ENCODE data around the gene TERT.

The TERT gene

DNA sequence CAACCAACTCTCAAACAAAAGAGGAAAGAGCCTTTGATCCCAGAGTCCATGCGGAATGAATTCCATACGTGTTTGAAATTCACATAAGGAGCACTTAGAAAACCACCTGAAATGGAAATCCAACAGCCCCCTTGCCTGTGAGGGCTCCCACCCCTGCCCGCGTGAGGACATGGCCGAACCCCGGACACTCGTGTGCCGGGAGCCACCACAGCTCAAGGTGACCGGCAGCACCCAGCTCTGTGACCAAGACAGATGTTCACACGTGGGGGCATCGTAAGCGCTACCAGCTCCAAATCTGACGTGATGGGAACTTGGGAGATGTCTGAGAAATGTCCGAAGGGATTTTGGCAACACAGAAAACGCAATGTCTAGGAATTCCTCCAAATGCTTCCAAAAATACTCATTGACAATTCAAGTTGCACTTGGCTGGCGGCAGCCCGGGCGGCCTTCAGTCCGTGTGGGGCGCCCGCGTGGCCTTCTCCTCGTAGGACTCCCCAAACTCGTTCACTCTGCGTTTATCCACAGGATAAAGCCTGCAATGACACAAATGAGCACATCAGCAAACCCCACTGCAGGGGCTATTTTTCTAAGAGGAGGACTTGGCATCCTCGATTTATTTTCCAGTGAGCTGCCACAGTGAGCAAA, 23.2 kb upstream of the TERT start:
- DNase-seq = no peak

DNA sequence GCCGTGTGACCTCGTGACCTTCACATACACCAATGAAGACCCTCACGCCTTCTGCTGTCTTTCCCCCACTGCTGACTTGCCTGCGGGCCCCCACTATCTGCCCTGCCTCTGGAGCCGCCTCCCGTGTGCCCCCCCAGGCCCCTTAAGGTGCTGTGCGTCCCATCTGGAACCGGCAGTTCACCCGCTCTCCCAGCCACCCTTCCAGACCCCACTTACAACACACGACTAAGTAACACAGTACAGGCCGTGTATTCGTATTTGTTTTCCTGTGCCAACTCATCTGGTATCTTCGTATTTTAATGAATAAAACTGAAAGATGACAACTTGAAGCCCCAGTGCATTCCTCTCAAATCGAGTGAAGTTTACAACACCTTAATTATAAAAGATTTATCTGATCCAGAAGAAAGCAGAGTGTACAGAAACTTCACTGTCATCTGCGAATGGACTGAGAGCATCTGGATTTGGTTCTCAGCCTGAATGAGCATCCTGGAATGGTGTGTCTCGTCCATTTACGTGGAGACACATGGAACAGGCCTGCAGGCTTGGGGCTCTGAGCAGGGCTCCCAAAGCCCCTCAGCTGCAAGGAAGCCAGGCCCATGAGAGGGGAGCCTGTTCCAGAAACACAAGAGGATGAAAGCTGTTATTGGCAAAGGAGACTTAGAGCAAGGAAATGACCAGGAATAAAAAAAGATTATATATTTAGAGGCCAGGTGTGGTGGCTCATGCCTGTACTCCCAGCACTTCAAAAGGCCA, 21.9 kb upstream of the TERT start:
- no peak for DNase-seq

DNA sequence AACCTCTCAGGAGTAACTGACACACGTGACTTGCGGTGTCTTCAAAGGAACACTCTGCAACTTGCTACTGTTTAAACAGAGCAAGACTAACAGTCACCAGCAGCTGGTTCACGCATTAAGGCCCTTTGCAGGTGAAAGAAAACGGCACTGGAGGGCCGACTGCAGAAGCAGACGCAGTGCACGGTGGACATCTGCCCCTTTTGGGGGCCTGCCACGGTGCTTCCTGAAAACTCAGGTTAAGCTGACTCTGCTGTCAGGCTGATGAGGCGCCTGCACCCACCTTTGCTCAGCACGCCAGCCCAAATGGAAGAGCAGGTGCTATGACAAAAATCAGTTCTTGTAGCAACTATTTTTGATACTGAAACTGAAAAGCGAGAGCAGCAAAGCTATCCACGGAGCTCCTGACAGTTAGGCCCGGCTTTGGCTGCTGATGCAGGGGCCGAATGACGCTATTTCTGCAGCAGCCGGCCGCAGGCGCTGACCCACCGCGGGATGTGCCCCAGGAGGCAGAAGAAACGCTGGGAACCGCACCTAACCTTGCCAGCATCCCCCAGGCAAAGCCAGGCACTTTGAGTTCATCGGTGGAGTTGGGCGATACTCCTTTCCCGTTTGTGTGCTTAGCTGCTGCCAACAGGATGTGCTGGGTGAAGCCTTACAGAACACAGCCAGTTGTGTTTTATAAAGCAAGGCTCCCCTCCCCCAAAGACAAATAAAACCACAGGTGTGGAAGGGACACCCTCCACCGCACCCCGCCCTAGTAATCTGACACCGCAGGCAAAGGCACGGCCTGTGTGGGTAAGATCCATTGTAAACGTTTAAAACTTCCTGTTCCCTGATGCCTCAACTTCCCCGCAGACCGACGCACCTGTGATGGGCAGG, 21.1 kb upstream of the TERT start:
- DNase-seq = no peak

DNA sequence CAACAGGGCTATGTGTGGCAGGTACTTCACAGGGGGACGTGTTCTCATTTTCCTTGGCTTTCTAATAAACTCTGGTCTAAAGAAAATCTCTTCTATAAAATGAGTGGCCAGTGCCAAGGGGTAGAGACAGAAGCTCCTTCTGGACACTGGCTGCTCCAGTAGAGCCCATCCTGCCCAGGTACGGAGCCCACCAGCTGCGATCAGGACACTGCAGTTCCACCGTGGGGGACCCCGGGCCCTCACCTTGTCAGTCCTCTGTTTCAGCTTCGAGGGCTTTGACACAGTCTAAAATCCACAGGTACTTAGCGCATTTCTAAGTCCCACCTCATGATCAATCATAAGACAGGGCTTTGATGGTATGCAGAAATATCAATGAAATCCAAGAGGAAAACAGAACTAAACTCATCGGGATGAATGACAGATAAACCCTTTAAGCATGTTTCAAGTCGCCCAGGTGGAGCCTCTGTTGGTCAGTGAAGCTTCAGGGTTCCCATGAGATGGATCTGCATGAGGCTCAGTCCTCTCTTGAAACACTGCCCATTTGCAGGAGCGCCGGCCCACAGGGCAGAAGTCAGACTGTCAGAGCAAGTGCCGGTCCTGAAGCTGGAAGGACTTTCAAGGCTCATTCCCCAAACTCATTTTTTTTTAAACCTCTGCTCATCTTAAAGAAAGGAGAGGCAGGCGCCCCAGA, 20.3 kb upstream of the TERT start:
- no peak for DNase-seq

DNA sequence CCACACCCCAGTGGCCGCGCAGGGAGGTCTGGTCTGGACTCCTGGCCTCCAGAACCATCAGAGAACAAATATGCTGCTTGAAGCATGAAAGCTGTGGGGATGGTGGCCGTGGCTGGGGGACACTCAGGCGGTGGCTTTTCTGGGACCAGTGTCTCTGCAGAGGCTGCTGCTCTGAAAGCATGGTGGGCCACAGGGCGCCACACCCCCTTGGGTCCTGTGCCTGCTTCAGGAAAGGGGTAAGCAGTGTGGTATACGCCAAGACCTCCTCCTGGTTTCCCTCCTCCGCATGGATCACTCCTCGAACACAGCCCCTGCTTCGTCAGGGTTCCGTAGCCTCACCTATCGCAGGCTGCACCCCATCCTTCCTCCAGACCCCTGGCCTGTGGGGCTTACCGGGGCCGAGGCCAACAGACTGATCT, 19.7 kb upstream of the TERT start:
- no peak for DNase-seq

DNA sequence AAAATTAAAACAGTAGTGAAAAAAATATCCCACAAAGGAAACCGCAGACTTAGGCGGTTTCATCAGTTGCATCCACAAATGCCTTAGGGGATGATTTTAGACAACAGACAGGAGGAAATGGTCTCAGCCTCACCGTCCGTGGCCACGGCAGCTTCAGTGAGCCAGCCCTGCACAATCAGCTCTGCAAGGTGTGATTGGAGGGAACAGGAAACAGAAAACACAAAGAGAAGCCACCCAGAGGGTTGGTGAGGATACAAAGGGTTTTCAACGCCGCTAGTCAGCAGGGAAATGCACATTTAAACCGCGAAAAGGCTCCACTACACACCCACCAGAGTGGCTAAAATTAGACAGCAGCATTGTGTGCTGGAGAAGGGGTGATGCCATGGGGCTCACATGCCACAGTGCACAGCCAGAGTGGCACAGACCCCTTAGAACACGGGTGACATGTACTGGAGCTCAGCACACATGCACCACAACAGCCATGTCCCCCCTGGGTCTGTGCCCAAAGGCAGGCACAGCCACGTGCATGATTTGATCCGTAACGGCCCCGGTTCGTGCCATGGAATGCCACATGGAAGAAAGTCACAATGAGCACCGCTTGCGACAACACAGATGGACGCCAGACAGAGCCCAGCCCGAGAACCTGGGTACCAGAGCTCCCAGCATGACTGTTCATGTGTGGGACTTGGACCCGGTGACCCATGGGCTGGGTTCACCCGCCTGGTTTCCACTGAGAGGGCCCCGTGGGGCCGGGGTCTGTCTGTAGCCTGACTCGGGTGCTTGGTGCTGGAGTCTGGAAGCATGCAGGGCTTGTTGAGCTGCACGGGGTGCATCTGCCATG, 18.3 kb upstream of the TERT start:
- no peak for DNase-seq

DNA sequence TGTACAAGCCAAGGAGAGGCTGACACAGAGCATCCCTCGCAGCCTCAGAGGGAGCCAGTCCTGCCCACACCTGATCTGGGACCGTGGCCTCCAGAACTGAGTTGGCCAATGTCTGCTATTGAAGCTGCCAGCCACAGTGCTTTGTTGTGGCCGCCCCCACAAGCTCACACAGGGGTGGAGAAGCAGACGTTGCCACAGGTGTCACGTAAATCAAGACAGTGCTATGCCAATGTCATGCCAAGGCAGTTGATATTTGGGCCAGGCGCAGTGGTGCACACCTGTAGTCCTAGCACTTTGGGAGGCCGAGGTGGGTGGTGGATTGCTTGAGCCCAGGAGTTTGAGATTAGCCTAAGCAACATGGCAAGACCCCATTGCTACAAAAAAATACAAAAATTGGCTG, 17.3 kb upstream of the TERT start:
- no peak for DNase-seq

DNA sequence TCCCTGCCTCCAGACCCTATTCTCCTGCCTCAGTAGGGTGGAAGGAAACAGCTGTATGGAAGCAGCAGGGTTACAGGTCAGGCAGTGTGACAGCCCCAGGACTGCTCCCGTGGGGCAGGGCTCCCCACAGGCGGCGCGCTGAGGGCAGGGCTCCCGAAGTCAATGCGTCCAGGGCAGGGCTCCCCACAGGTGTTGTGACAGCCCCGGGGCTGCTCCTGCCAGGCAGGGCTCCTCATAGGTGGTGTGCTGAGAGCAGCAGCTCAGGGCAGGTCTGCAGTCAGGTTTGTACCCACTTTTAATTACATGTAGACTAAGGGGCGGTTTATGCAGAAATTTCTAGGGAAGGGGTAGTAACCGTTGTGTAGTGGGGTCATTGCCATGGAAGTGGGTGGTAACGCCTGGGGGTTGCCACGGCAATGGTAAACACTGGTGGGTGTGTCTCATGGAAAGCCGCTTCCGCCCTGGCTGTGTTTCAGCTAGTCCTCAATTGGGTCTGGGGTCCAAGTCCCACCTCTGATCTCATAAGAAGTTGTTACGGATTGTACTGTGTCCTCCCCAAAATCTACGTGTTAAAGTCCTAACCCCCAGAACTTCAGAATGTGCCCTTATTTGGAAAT, 16.7 kb upstream of the TERT start:
- DNase-seq = no peak

DNA sequence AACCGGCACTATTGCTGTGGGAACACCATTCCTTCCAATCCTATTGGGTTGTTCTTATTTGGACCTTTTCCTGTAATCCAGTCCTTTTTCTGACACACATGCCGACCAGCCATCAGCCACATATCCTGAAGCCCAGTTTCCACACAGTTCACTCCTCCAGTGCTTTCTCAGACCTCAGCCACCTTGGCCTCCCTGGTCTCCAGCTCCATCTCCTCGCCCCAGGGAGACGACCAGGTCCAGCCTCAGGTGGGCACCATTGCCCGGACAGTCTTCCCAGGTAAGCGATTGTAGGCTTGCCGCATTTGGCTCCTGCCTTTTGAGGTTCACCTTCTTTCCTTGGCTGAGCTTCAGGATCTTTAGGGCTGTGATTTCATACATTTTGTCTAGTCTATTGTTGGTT, 15.2 kb upstream of the TERT start:
- no peak for DNase-seq

DNA sequence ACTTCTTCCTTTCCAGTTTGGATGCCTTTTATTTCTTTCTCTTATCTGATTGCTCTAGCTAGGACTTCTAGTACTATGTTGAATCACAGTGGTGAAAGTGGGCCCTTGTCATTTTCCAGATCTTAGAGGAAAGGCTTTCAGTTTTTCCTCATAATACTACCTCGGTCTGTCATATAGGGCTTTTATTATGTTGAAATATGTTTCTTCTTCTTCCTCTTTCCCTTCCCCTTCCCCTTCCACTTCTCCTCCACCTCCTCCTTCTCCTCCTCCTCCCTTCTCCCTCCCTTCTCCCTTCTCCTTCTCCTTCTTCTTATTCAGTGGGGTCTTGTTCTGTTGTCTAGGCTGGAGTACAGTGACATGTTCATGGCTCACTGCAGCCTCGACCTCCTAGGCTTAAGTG, 9.2 kb upstream of the TERT start:
- no peak for DNase-seq

DNA sequence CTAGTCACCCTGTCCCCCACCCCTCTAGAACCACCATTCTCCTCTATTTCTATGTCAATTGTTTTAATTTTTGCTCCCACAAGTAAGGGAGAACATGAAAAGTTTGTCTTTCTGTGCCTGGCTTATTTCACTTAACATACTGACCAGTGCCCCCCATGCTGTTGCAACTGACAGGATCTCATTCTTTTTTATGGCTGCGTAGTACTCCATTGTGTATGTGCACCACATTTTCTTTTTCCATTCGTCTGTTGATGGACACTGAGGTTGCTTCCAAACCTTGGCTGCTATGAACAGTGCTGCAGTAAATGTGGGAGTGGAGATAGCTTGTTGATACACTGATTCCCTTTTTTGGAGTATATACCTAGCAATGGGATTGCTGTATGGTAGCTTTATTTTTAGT, 7.4 kb upstream of the TERT start:
- no peak for DNase-seq

DNA sequence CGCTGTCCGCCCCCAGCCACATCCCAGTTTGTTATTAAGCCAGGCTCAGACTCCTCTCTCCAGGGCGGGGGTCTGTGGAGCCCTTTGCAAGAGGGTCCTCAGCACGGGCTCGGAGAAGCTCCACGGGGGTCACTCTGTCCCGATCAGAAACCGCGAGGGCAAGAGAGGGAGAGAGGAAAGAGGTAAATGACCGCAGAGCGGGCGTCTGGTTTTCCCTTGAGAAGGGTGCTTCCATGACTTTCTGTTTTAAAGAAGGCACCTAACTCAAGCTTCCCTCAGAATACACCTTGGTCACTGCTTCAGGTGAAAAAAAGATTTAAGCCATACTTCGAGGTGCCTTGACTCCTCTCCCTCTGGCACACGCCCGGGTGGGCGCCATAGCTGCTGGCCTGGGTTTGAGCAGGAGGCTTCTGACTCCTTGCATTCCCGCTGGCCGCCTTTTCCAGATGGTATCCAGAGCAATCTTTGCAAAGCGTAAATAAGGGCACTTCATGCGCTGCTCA, 5.8 kb upstream of the TERT start:
- DNase-seq = no peak

DNA sequence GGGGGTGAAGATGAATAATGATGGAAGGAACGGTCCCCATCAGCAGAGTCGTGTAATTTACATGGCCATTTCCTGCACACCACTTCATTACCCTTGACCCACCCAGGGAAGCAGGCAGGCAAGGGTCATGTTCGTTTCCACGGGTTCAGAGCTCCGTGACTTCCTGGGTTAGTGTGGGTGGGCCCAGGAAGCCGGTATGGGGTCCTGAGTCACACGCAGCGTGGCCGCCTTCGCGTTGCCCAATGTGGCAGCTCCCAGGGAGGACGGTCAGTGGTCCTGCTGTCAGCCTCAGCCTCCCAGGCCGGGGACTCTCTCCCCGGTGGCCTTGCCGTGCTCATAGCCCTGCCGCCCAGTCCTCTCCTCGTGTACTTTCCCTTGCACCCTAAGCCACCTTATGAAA, 5.1 kb upstream of the TERT start:
- no peak for DNase-seq

DNA sequence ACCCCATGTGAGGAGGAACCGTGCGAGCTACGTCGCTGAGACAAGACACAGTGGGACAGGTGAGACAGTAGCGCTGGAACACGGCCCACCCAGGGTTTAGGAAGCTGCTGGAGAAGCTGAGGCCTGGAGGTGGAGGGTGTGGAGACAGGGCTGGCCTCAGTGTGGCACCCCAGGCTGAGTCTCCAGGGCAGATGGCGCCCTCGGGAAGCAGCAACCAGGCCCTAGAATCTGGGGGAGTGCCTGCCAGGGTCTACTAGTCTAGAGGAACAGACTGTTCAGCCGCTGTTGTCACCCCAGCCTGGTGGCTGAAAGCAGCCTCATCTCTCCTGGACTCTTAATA, 4.6 kb upstream of the TERT start:
- DNase-seq = no peak

DNA sequence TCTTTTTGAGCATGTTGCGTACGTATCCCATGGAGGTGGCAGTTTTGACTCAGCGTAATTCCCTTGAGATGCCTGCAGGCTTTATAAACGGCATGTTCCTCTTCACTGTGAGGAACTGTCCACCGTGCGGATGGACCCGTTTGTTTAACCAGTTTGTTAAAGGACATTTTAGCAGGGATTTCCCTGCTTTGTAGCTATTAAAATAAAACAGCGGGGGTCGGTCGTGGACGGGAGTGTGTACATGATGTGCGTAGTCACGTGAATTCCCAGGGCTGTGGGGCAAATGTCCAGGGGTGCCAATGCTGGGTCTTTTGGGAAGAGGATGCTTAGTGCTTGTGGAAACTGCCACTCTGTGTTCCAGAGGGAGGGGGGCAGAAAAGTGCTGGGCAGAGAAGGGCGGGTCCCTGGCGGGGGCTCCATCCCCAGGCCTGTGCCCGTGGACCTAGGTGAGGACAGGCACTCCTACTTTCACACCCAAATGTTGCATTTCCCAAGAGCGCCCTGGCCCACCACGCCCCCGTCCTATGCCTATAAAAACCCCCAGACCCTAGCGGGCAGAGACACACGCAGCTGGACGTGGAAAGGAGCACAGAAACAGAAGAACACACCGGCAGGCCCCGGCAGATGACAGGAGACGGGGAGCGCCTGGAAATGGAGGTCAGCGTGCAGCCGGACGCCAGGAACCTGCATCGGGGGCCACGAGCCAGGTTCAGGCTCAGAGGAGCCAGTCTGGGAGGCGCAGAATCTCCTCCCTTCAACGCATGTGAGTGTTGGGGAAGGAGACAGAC, 4.0 kb upstream of the TERT start:
- DNase-seq = no peak

DNA sequence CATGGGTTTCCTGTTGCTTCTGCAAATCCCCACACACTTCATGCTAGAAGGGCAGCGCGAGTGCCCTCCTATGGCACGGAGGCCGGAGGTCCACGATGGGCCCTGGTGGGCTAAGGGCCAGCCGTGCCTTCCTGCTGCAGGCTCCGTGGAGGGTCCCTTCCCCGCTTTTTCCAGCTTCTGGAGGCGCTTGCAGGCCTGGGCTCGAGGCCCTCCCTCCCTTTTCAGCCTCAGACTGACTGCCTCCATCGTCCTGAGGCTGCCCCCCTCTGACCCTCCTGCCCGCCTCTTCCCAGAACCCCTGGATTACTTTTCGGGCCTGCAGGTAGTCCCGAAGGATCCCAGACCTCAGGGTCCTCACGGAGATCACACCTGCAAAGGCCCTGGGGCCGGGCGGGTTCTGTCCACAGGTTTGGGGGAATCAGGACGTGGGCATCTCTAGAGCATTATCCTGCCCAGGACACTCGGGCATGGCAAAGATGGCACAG, 3.2 kb upstream of the TERT start:
- DNase-seq = no peak

DNA sequence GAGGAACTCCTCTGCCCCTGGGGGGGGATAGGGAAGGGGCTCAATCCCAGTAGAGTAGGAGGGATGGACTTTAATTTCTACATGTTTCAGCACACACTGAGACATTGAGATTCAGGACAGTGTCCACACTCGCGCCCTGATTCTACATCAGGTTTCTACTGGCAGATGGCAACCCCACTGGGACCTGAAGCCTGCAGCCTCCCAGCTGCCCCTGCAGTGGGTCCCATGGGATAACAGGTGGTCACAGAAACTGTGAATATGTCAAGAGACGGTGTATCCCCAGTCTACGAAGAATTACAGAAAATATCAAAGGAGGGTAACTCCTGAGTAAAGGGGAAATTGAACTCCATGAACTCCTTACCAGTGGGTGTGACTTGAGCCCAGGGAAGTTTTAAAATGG, 2.4 kb upstream of the TERT start:
- DNase-seq = no peak

DNA sequence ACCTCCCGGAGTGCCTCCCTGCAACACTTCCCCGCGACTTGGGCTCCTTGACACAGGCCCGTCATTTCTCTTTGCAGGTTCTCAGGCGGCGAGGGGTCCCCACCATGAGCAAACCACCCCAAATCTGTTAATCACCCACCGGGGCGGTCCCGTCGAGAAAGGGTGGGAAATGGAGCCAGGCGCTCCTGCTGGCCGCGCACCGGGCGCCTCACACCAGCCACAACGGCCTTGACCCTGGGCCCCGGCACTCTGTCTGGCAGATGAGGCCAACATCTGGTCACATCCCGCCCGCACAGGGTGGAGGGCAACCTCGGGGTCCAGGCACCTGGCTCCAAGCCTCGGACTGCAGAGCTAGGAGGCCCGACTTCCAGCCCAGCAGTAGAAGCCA, 776 bp upstream of the TERT start:
- DNase-seq = no peak

DNA sequence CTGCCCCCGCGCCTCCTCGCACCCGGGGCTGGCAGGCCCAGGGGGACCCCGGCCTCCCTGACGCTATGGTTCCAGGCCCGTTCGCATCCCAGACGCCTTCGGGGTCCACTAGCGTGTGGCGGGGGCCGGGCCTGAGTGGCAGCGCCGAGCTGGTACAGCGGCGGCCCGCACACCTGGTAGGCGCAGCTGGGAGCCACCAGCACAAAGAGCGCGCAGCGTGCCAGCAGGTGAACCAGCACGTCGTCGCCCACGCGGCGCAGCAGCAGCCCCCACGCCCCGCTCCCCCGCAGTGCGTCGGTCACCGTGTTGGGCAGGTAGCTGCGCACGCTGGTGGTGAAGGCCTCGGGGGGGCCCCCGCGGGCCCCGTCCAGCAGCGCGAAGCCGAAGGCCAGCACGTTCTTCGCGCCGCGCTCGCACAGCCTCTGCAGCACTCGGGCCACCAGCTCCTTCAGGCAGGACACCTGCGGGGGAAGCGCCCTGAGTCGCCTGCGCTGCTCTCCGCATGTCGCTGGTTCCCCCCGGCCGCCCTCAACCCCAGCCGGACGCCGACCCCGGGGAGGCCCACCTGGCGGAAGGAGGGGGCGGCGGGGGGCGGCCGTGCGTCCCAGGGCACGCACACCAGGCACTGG, 548 bp downstream of the TERT start:
- DNase-seq = no peak
